HL-60 (cell line): ENCODE data around the gene THAP6.
A peak's percentile ranks its signal among the peaks of the same experiment; 100 is the strongest.

Experiments
- DNase-seq, 2 experiments: peaks; one replicate each; pipeline ENCODE4 v3.0.0-alpha.2; 2010 to 2020; ENCODE audit warnings: low read depth in 1 of 2, low spot score in 1 of 2
- H3K27ac ChIP-seq: fragments of 250-450 bp; sonication (Bioruptor Pico); replicated peaks from 2 replicates; pipeline ENCODE4 v1.5.1; 2020; ENCODE audit warnings: mild to moderate bottlenecking, moderate library complexity
- H3K27me3 ChIP-seq: fragments of 250-450 bp; sonication (Bioruptor Pico); 2 replicates; pipeline ENCODE4 v1.5.1; 2021; ENCODE audit warnings: mild to moderate bottlenecking, moderate library complexity; ENCODE audit not compliant: insufficient read depth, poor library complexity, severe bottlenecking
- H3K4me3 ChIP-seq: replicated peaks from 2 replicates; pipeline ENCODE4 v1.5.1; 2011; ENCODE audit warnings: mild to moderate bottlenecking, control low read depth, low read length; ENCODE audit not compliant: insufficient read depth
- CTCF ChIP-seq: IDR thresholded peaks from one replicate; pipeline ENCODE4 v1.5.1; 2011; ENCODE audit warnings: low read length, control low read depth, inconsistent platforms; ENCODE audit not compliant: insufficient read depth
- GABPA ChIP-seq: IDR thresholded peaks from 2 replicates; pipeline ENCODE4 v1.6.1; 2012; ENCODE audit warnings: low read depth
- POLR2AphosphoS5 ChIP-seq: IDR thresholded peaks from 2 replicates; pipeline ENCODE4 v1.6.1; 2012; ENCODE audit warnings: low read depth
- REST ChIP-seq: IDR thresholded peaks from 2 replicates; pipeline ENCODE4 v1.6.1; 2012; ENCODE audit warnings: low read depth; ENCODE audit not compliant: insufficient replicate concordance
- SPI1 ChIP-seq: IDR thresholded peaks from 2 replicates; pipeline ENCODE4 v1.6.1; 2012; ENCODE audit warnings: low read depth, mild to moderate bottlenecking, borderline replicate concordance

Gene THAP6

GRCh38 chr4:75565481-75565880 lies 51.2 kb downstream of the THAP6 start:
- H3K27ac ChIP-seq, result no peak overlapping the region
- no peaks in the 10 kb centered on the region for H3K27me3 ChIP-seq
- H3K4me3 ChIP-seq, result no peak overlapping the region
- peak in 1 of 2 experiments; percentile 45 for DNase-seq
- TF ChIP-seq REST, result no peak

DNA sequence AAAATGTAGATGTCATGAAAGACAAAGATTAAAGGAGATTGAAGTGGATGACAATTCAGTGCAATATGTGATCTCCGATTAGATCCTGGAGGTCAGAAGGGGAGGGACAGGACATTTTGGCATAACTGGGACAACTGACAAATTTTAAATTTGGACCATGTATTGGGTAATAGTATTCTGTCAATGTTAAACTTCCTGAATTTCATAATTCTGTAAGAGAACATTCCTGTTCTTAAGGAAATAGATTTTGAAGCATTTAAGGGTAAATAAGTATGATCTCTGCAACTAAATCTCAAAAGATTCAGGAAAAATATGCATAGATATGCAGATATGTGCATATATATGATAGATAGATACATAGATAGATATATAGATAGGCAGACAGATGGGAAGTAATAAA lies 52.6 kb downstream of the THAP6 start:
- no peak for DNase-seq
- no peaks in the 10 kb centered on the region for H3K27me3 ChIP-seq
- H3K27ac ChIP-seq, result peak overlapping the region; percentile 38; the same call in 1 of the 2 replicates
- TF ChIP-seq POLR2AphosphoS5 (no peak), REST (no peak), SPI1 (no peak), CTCF (no peak), GABPA (no peak)
- H3K4me3 ChIP-seq, result no peak overlapping the region

DNA sequence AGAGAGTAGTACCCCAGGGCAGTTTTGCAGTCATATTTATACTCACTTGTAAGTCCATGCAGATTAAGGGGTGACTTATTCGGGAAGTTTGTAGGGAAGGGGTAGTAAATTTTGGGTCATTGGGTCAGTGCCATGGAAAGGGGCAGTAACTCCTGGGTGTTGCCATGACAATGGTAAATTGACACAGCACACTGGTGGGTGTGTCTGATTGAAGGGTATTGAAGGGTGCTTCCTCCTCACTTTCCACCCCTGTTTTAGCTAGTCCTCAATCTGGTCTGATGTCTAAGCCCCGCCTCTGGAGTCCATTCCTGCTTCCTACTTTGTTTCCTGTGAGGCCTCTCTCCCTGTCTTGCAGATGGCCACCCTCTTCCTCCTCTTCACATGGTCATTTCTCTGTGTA lies 53.5 kb downstream of the THAP6 start:
- DNase-seq, result no peak
- H3K4me3 ChIP-seq, result no peak overlapping the region
- TF ChIP-seq POLR2AphosphoS5 (no peak), CTCF (no peak), SPI1 (no peak), REST (no peak), GABPA (no peak)
- no peaks in the 10 kb centered on the region for H3K27me3 ChIP-seq
- peak overlapping the region; percentile 38; the same call in 1 of the 2 replicates for H3K27ac ChIP-seq
